NCI-H1436 (cell line): ENCODE measurements around the gene TSSK1B.
"Not testable (repeated sequence)": the region's sequence is repeated elsewhere in the genome, so short reads cannot be mapped to it uniquely, and the experiment has no call there.

Experiments used
- DNase-seq: peaks from one replicate; lab custom pipeline; 2025; lab: John Stamatoyannopoulos, UW

TSSK1B gene

GRCh38 chr5:113397986-113398385 is 36.8 kb downstream of the TSSK1B start:
- not testable (repeated sequence) for DNase-seq

DNA sequence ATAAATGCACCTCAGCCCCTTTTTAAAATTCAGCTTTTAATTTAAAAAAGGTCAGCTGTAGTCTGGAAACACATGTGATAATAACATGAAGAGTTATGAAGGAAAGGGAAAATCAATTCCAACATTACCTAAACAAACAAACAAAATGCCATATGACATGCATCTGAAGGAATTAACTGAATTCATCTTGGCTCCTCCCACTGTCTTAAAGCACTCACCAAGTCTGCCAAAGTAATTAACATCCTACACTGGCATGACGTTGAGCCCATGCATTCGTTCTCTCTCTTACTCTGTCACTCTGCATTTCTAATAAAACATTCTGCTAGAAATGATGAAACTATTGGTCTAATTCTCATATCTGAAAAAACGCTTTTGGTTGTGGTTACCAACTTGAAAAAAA is 37.7 kb downstream of the TSSK1B start:
- DNase-seq, result no peak

DNA sequence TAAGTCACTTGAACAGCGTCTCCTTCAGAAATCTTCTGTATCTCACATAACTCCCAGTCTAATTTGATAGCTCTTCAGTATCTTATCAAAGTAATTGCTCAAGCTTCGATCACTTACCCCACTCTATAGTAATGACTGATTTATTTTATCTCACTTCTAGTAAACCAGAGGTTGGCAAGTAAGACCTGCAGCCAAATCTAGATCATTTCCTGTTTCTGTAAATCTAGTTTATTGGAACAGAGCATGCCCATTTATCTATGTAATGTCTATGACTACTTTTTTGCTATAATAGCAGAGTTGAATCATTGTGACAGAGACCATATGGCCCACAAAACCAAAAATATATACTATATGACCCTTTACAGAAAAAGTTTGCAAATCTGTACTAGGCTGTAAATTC is 40.1 kb downstream of the TSSK1B start:
- no peak for DNase-seq

DNA sequence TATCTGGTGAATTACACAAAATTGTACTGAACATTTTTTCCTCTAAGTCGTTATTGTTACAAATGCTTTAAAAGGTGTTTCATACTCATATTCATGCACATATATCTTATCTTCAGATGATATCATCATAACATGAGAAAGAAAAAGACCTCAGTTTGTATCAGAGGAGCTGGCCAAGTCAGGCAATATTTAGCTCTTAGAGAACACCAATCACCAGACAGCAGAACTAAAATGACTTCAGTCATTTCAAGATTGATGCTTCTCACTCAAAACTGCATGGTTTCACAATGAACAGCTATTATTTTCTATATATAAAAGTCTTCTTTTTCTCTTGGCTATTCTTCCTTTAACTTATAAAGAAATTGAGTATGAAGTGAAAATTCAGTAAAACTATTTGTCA is 44.6 kb downstream of the TSSK1B start:
- no peak for DNase-seq

DNA sequence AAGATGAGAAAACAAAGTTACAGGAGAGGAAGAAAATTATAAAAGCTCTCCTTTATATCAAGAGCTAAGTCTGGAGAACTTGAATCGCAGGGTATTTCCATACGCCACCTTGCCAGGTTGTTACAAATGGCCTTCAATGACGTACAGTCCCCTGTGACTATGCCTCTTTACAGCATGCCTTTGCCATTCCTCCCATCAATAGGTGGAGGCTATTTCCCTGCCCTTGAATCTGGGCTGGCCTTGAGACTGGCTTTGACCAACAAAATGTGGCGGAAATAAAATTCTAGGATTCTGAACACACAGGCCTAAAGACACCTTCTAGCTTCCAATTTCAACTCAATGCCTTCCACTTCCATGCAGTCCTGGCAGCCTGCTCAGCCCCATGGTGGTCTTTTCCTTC is 45.7 kb downstream of the TSSK1B start:
- DNase-seq, result no peak

- DNase-seq, result no peak
These were observed 46.9 kb downstream of the TSSK1B start for GRCh38 chr5:113387844-113388243.

DNA sequence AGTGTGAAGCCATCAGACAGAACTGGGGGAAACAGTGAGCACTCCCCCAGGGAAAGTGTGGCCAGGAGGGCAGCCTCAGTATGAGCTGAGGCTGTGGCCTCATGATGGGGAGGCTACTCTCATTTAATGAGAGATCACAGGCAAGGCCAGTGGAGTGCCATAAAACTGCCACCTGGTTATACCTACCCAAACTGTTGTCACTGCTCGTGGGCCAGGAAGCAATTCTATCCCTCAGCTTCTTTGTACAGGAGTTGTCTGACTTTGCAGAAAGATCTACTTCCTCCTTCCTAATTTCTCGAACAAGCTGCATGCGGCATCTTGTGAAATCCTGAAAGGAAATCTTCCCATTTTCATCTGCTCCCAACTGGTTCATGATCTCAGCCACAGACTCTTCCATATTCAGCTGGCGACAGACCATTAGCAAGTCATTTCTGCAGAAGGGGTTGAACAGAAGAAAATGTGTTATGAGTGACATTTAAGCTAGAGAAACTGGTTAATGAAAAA is 50.0 kb downstream of the TSSK1B start:
- no peak for DNase-seq

DNA sequence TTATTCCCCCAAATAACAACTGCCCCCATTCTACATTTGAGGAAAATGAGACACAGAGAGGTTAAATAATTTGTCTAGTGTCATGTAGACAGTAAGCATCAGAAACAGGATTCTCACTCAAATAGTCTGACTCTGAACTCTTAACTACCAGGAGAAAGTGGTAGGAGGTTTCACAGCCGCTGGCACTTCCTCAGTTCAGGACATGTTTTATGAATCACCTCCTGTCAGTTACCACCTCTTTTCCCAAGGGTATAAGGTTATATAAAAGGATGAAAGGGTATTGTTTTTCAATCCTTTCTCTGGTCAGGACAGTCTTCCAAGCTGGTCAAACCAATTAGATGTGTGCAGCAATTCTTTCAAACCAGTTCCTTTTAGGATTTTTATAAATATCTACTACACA is 52.1 kb downstream of the TSSK1B start:
- DNase-seq, result no peak
